SU-DHL-6 (cell line): Measurements from ENCODE around the gene SCAMP5.

Source experiments
- H2AFZ ChIP-seq: fragments of 200-600 bp; sonication (generic); 2 replicates; pipeline ENCODE4 v1.6.1; 2014; ENCODE audit warnings: low read depth, mild to moderate bottlenecking, moderate library complexity, mixed read lengths, antibody characterized with exemption, low read length; ENCODE audit not compliant: severe bottlenecking
- H3F3A ChIP-seq: fragments of 200-600 bp; shearing (Covaris generic); 2 replicates; pipeline ENCODE4 v1.6.0; 2016; ENCODE audit warnings: antibody characterized with exemption, mild to moderate bottlenecking; ENCODE audit not compliant: insufficient read depth
- H3K27ac ChIP-seq: fragments of 200-600 bp; sonication (generic); 2 replicates; pipeline ENCODE4 v1.5.1; 2016; ENCODE audit warnings: low read depth, mild to moderate bottlenecking, low read length, moderate library complexity, mixed read lengths
- H3K27me3 ChIP-seq: fragments of 200-600 bp; sonication (generic), shearing (Covaris generic); 2 replicates; pipeline ENCODE4 v1.6.0; 2014; ENCODE audit warnings: mild to moderate bottlenecking, low read length
- H3K36me3 ChIP-seq: fragments of 200-600 bp; sonication (generic); 2 replicates; pipeline ENCODE4 v1.6.1; 2014; ENCODE audit warnings: mild to moderate bottlenecking, low read length, mixed read lengths
- H3K4me2 ChIP-seq: fragments of 300-600, 200-600 bp; shearing (Covaris generic), sonication (generic); 2 replicates; pipeline ENCODE4 v1.6.0; 2014; ENCODE audit warnings: low read length, low read depth, mild to moderate bottlenecking; ENCODE audit not compliant: poor library complexity, severe bottlenecking
- H3K4me3 ChIP-seq: fragments of 200-600 bp; sonication (generic); 2 replicates; pipeline ENCODE4 v1.5.1; 2014; ENCODE audit warnings: antibody characterized with exemption, low read length, mild to moderate bottlenecking, mixed read lengths; ENCODE audit not compliant: insufficient read depth, poor library complexity, severe bottlenecking
- H3K79me2 ChIP-seq: fragments of 200-600 bp; sonication (generic); 2 replicates; pipeline ENCODE4 v1.6.1; 2014; ENCODE audit warnings: mild to moderate bottlenecking, low read length, moderate library complexity; ENCODE audit not compliant: insufficient read depth
- H3K9ac ChIP-seq: fragments of 200-600 bp; sonication (generic); 2 replicates; pipeline ENCODE4 v1.7.0; 2014; ENCODE audit warnings: mild to moderate bottlenecking, low read length
- H3K9me2 ChIP-seq: fragments of 200-600 bp; sonication (generic); replicated peaks from 2 replicates; pipeline ENCODE4 v1.6.1; 2014; ENCODE audit warnings: low read length; ENCODE audit not compliant: insufficient read depth
- H3K9me3 ChIP-seq: fragments of 200-600 bp; sonication (generic); 2 replicates; pipeline ENCODE4 v1.6.1; 2014; ENCODE audit warnings: low read length, mixed read lengths; ENCODE audit not compliant: insufficient read depth
- H4K20me1 ChIP-seq: fragments of 200-600 bp; sonication (generic); 2 replicates; pipeline ENCODE4 v1.6.1; 2014; ENCODE audit warnings: low read depth, mild to moderate bottlenecking, antibody characterized with exemption, low read length, moderate library complexity, mixed read lengths
- EZH2phosphoT487 ChIP-seq: fragments of 200-600 bp; sonication (generic), shearing (Covaris generic); conservative IDR thresholded peaks from 2 replicates; pipeline ENCODE4 v1.6.1; 2018; ENCODE audit warnings: mild to moderate bottlenecking, antibody characterized with exemption, low read length, moderate library complexity, mixed read lengths
- TF ChIP-seq, protein P1 (sequence below): fragments of 200-600 bp; sonication (generic); IDR thresholded peaks from one replicate; pipeline ENCODE4 v1.5.1; 2017; ENCODE audit warnings: antibody characterized with exemption, mild to moderate bottlenecking, low read length, moderate library complexity; ENCODE audit not compliant: insufficient read depth, poor library complexity, severe bottlenecking

The SCAMP5 gene

DNA sequence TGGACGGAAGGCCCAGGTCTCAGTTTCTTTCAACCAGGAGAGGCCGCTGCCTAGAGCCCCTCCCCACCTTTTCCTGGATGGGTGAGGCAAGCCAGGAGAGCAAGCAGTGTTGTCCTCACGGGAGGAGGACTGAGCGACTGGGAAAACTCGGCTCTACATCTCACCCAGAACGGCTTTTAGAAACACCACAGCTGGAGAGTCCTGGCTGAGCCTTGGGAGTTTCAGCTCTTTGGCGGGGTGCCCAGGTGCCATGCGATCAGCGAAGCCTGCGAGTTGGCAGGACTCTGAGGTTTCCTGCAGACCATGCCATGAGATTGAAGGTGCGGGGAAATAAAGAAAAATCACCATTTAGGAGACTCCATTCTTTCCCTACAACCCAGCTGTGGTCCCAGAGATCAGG is 54.0 kb downstream of the SCAMP5 start:
- Histone ChIP-seq H3K4me2 (no peak overlapping the region), H3K9me3 (no peaks in the 10 kb centered on the region), H3K79me2 (no peaks in the 10 kb centered on the region), H3K27ac (no peak overlapping the region), H4K20me1 (no peaks in the 10 kb centered on the region), H3K36me3 (no peaks in the 10 kb centered on the region), H3K4me3 (no peak overlapping the region), H2AFZ (no peak overlapping the region), H3K9ac (no peak overlapping the region), H3F3A (no peaks in the 10 kb centered on the region), H3K9me2 (no peaks in the 10 kb centered on the region), H3K27me3 (no peaks in the 10 kb centered on the region)
- no peak for TF ChIP-seq EZH2phosphoT487
- TF ChIP-seq, protein P1, sequence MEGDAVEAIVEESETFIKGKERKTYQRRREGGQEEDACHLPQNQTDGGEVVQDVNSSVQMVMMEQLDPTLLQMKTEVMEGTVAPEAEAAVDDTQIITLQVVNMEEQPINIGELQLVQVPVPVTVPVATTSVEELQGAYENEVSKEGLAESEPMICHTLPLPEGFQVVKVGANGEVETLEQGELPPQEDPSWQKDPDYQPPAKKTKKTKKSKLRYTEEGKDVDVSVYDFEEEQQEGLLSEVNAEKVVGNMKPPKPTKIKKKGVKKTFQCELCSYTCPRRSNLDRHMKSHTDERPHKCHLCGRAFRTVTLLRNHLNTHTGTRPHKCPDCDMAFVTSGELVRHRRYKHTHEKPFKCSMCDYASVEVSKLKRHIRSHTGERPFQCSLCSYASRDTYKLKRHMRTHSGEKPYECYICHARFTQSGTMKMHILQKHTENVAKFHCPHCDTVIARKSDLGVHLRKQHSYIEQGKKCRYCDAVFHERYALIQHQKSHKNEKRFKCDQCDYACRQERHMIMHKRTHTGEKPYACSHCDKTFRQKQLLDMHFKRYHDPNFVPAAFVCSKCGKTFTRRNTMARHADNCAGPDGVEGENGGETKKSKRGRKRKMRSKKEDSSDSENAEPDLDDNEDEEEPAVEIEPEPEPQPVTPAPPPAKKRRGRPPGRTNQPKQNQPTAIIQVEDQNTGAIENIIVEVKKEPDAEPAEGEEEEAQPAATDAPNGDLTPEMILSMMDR, result no peak

DNA sequence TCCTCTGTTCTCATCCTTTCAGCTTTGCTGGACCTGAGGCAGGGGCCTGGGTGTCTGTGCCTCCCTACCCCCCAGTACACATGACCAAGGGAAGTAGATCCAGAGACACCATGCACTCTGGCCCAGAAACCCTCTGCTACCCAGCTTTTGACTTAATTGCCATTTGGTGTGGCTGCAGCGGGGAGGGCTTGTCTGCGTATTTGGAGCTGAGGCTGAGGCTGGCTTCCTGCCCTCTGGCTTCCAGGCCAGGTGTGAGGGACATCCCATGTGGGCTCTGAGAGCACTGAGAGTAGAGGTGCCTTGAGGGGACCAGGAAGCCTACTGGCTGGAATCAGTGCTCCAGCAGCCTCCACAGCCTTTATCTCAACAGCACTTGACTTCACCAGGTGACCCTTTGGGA is 54.9 kb downstream of the SCAMP5 start:
- no peak overlapping the region for H3K9ac ChIP-seq
- no peaks in the 10 kb centered on the region for H4K20me1 ChIP-seq
- H3K9me3 ChIP-seq, result no peaks in the 10 kb centered on the region
- no peak overlapping the region for H3K27ac ChIP-seq
- no peaks in the 10 kb centered on the region for H3F3A ChIP-seq
- H3K4me3 ChIP-seq, result no peak overlapping the region
- H3K36me3 ChIP-seq, result no peaks in the 10 kb centered on the region
- TF ChIP-seq, protein P1, result no peak
- TF ChIP-seq EZH2phosphoT487, result no peak
- H2AFZ ChIP-seq, result no peak overlapping the region
- H3K79me2 ChIP-seq, result no peaks in the 10 kb centered on the region
- no peaks in the 10 kb centered on the region for H3K27me3 ChIP-seq
- H3K9me2 ChIP-seq, result no peaks in the 10 kb centered on the region
- no peak overlapping the region for H3K4me2 ChIP-seq

DNA sequence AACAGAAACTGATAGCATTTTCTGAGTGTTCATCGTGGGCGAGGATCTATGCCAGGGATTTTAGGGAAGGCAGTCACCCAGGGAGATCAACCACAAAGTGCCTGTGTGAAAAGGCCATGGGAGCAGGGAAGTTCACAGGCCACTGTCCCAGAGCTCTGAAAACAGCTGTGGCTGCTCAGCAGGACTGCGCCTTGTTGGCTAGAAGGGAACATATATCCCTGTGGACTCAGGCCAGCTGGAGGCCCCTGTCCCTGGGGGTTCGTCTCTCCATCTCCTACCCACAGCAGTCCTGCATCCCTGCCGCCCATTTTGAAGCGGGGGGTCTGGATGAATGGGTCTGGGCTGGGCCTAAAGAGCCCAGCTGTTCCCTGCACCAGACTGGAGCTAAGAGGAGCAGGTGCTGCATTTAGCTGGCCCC is 55.8 kb downstream of the SCAMP5 start:
- no peak overlapping the region for H2AFZ ChIP-seq
- H3K36me3 ChIP-seq, result no peaks in the 10 kb centered on the region
- H3K4me3 ChIP-seq, result no peak overlapping the region
- no peak overlapping the region for H3K4me2 ChIP-seq
- no peaks in the 10 kb centered on the region for H3K79me2 ChIP-seq
- H3K9me2 ChIP-seq, result no peaks in the 10 kb centered on the region
- H3K27ac ChIP-seq, result no peak overlapping the region
- TF ChIP-seq, protein P1, result no peak
- no peak for TF ChIP-seq EZH2phosphoT487
- no peaks in the 10 kb centered on the region for H3K9me3 ChIP-seq
- H3K9ac ChIP-seq, result no peak overlapping the region
- H3F3A ChIP-seq, result no peaks in the 10 kb centered on the region
- H4K20me1 ChIP-seq, result no peaks in the 10 kb centered on the region
- H3K27me3 ChIP-seq, result no peaks in the 10 kb centered on the region

DNA sequence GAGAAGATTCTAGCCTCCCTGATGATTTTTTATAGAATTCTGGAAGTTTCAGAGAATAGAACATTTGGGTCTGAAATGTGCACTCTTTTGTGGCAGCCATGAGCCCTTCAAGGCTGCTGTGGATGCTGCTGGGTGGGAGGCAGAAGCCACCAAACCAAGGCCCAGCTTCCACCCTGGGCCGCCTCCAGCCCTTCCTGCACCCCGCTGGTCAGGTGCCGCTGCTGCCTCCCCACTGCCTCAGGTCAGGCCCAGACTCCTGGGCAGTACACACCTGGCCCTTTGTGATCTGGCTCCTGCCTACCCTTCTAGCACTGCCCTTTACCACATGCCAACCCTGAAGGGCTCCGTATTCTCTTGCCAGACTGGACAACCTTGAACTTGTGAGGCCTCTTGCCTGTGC is 56.3 kb downstream of the SCAMP5 start:
- H3K4me3 ChIP-seq, result no peak overlapping the region
- no peaks in the 10 kb centered on the region for H3K9me2 ChIP-seq
- H2AFZ ChIP-seq, result no peak overlapping the region
- no peaks in the 10 kb centered on the region for H3K79me2 ChIP-seq
- H4K20me1 ChIP-seq, result no peaks in the 10 kb centered on the region
- no peak overlapping the region for H3K9ac ChIP-seq
- no peak overlapping the region for H3K27ac ChIP-seq
- TF ChIP-seq EZH2phosphoT487, result no peak
- TF ChIP-seq, protein P1, result no peak
- H3K27me3 ChIP-seq, result no peaks in the 10 kb centered on the region
- no peaks in the 10 kb centered on the region for H3K36me3 ChIP-seq
- H3K9me3 ChIP-seq, result no peaks in the 10 kb centered on the region
- no peak overlapping the region for H3K4me2 ChIP-seq
- H3F3A ChIP-seq, result no peaks in the 10 kb centered on the region
